Thoracic aorta (tissue), 2 donors: Measurements from ENCODE around the gene VANGL2. TPM values are rescaled to one million over a fixed set of nuclear protein-coding genes. Genes with fewer than 3 reads are reported as not detected.

Experiments
- ATAC-seq: fragments of 150-250 bp; one replicate; pipeline ENCODE4 v1.8.0; 2017; ENCODE audit warnings: low read depth; ENCODE audit not compliant: insufficient number of reproducible peaks, low FRiP score
- DNase-seq: peaks from one replicate; pipeline ENCODE4 v3.0.0-alpha.2; 2020; ENCODE audit warnings: low spot score
- H3K27ac ChIP-seq, 2 donors: fragments of 200-600 bp; sonication (generic); 1 replicate in 1 of 2; 2 replicates in 1 of 2; pipeline ENCODE4 v1.5.1; 2016; ENCODE audit warnings: mild to moderate bottlenecking in 2 of 2, moderate library complexity in 2 of 2
- H3K27me3 ChIP-seq: fragments of 200-600 bp; sonication (generic); replicated peaks from 2 replicates; pipeline ENCODE4 v1.6.0; 2016; ENCODE audit warnings: mild to moderate bottlenecking; ENCODE audit not compliant: insufficient read depth
- H3K36me3 ChIP-seq: fragments of 200-600 bp; sonication (generic); one replicate; pipeline ENCODE4 v1.5.1; 2016
- H3K4me1 ChIP-seq, 2 donors: fragments of 200-600 bp; sonication (generic); 1 replicate in 1 of 2; 2 replicates in 1 of 2; pipeline versions ENCODE4 v1.5.1 to v1.6.0; 2016; ENCODE audit warnings: low read depth in 2 of 2, mild to moderate bottlenecking in 1 of 2; ENCODE audit not compliant: control insufficient read depth in 1 of 2
- H3K4me3 ChIP-seq: fragments of 200-600 bp; sonication (generic); 2 replicates; pipeline ENCODE4 v1.5.1; 2016; ENCODE audit warnings: mild to moderate bottlenecking
- H3K9me3 ChIP-seq: fragments of 200-600 bp; sonication (generic); 2 replicates; pipeline ENCODE4 v1.5.1; 2016
- CTCF ChIP-seq: fragments of 200-600 bp; sonication (generic); IDR thresholded peaks from one replicate; pipeline ENCODE4 v1.5.1; 2019; ENCODE audit warnings: antibody characterized with exemption
- total RNA-seq, 2 donors: library from RNA; depleted of rRNA; stranded (reverse); fragments of >200 nt; gene quantifications; one replicate each; pipeline versions ENCODE4 v1.1.0 to v1.2.3, GENCODE V29; 2016

The VANGL2 gene
- total RNA-seq, 2 donors from 2014 or later: 0.27 to 1.3 TPM

GRCh38 chr1:160429125-160429561 is 28.8 kb downstream of the VANGL2 start:
- DNase-seq (no peak), ATAC-seq (no peak)
- no peaks in the 10 kb centered on the region for H3K27me3 ChIP-seq
- H3K4me1 ChIP-seq: peaks cover 0 to 4% of the 10 kb centered on the region in 2 donors
- TF ChIP-seq CTCF: no peak
- H3K36me3 ChIP-seq: no peaks in the 10 kb centered on the region
- no peak overlapping the region for H3K27ac ChIP-seq
- H3K4me3 ChIP-seq: no peak overlapping the region
- no peaks in the 10 kb centered on the region for H3K9me3 ChIP-seq

- no peak overlapping the region for H3K4me3 ChIP-seq
- ATAC-seq: no peak
- H3K4me1 ChIP-seq: peaks cover 0 to 4% of the 10 kb centered on the region in 2 donors
- no peaks in the 10 kb centered on the region for H3K27me3 ChIP-seq
- no peak overlapping the region for H3K27ac ChIP-seq
- no peaks in the 10 kb centered on the region for H3K9me3 ChIP-seq
- TF ChIP-seq CTCF: no peak
- H3K36me3 ChIP-seq: no peaks in the 10 kb centered on the region
- no peak for DNase-seq
Measured at GRCh38 chr1:160429702-160430535, 29.6 kb downstream of the VANGL2 start.

- ATAC-seq (no peak), DNase-seq (no peak)
- H3K9me3 ChIP-seq: no peaks in the 10 kb centered on the region
- H3K4me1 ChIP-seq: peaks cover 0 to 4% of the 10 kb centered on the region in 2 donors
- no peak for TF ChIP-seq CTCF
- no peak overlapping the region for H3K4me3 ChIP-seq
- no peaks in the 10 kb centered on the region for H3K27me3 ChIP-seq
- H3K36me3 ChIP-seq: no peaks in the 10 kb centered on the region
- H3K27ac ChIP-seq: no peak overlapping the region
Measured at GRCh38 chr1:160431006-160431405, 30.6 kb downstream of the VANGL2 start.

- H3K4me3 ChIP-seq: no peak overlapping the region
- no peak overlapping the region for H3K27ac ChIP-seq
- H3K27me3 ChIP-seq: no peaks in the 10 kb centered on the region
- ATAC-seq: no peak
- peaks cover 0 to 4% of the 10 kb centered on the region in 2 donors for H3K4me1 ChIP-seq
- DNase-seq: no peak
- no peak for TF ChIP-seq CTCF
- no peaks in the 10 kb centered on the region for H3K9me3 ChIP-seq
- no peaks in the 10 kb centered on the region for H3K36me3 ChIP-seq
Measured at GRCh38 chr1:160431571-160431970, 31.2 kb downstream of the VANGL2 start.

GRCh38 chr1:160432371-160432786 is 32.0 kb downstream of the VANGL2 start:
- no peak for TF ChIP-seq CTCF
- no peaks in the 10 kb centered on the region for H3K27me3 ChIP-seq
- DNase-seq (no peak), ATAC-seq (no peak)
- H3K9me3 ChIP-seq: no peaks in the 10 kb centered on the region
- no peak overlapping the region for H3K4me3 ChIP-seq
- H3K36me3 ChIP-seq: no peaks in the 10 kb centered on the region
- peaks cover 0 to 4% of the 10 kb centered on the region in 2 donors for H3K4me1 ChIP-seq
- H3K27ac ChIP-seq: no peak overlapping the region
